Measurements from ENCODE around the gene WASF3. TPM values are rescaled to one million over a fixed set of nuclear protein-coding genes. Genes with fewer than 3 reads are reported as not detected.

The WASF3 gene
- total and polyA plus RNA-seq, 2 of the 13 experiments (the other 11 are each of a cell fraction or from before 2014, with no cell fraction given), result 10.4 to 17.2 TPM

- TF ChIP-seq BRF2 (CRISPR knock-in tag; IDR thresholded peaks at IDR 0.05), result no peak
- TF ChIP-seq ARNT (IDR thresholded peaks at IDR 0.05), result no peak
- TF ChIP-seq CSRNP1 (CRISPR knock-in tag; IDR thresholded peaks at IDR 0.05), result no peak
- no peak for TF ChIP-seq AKNA (CRISPR knock-in tag; IDR thresholded peaks at IDR 0.05; ENCODE audit: borderline replicate concordance)
These were observed 161.4 kb downstream of the WASF3 start (continued) for GRCh38 chr13:26718872-26719271.

All from HepG2 (cell line).